GM10248 (cell line): ENCODE results near the gene LFNG.

Experiments
- CTCF ChIA-PET: fragments of 300-600 bp; sonication (Branson Sonifier 250); formaldehyde crosslinking; extraction: SDS; loops from one replicate; lab custom pipeline; 2021; ENCODE audit warnings: antibody characterized with exemption; lab: Yijun Ruan, JAX
- POLR2A ChIA-PET: fragments of 350-650 bp; sonication (Branson Sonifier 250); formaldehyde crosslinking; extraction: SDS; loops from one replicate; lab custom pipeline; 2020; ENCODE audit warnings: antibody characterized with exemption; lab: Yijun Ruan, JAX
- DNase-seq: peaks from one replicate; pipeline ENCODE4 v3.0.0; 2012; ENCODE audit errors: extremely low spot score
- CTCF ChIP-seq: IDR thresholded peaks from 2 replicates; pipeline ENCODE4 v1.5.1; 2012; ENCODE audit warnings: mild to moderate bottlenecking, low read depth; ENCODE audit errors: extremely low read depth, missing control alignments, control extremely low read depth

The LFNG gene

DNA sequence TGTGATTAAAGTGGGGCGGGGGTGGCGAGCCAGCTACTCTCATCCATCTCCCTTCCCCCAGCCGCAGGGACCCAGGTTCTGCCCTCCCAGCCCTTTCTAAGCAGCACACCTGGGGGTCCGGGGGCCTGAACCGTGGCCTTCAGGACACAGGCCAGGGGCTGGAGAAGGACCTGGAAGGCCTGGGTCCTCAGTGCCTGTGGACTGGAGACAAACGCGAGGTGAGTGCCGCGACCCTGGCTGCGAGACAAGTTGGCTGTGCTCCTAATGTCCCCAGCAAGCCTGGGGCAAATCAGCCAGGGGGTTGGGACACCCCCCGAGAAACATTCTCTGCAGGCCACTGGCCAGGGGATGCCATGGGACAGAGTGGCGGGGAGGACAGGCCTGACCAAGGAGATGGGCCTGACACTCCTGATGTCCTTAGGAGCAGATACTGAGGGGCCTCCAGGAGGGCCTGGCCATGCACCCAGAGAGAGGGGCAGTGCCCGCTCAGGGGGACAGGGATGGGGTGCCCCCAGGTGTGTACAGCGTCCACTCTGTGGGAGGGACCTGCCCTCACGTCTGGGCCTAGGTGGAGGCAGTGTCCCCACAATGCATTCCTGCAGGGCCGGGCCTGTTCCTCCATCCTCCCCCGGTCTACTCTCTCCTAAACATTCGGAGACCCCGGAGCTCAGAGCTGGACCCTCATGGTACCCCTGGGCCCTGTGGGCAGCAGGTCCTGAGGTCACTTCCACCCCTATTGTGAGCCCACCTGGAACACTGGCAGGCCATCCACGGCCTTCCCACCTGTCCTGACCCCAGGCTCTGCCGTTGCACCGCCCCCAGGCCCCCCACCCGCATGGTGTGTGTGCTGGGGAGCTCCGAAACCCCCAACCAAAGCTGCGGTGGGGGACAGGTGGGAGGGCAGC is 22.7 kb downstream of the LFNG start:
- TF ChIP-seq CTCF, result no peak
- POLR2A ChIA-PET, result no interaction called here
- CTCF ChIA-PET, result interaction anchor here (1.0 kb wide), 1 partner anchor 12 kb away, joined by 3 read pairs; no protein-coding TSS in a partner anchor
- no peak for DNase-seq

GRCh38 chr7:2542916-2543871 is 23.6 kb downstream of the LFNG start:
- ChIA-PET POLR2A (interaction anchor here (0.6 kb wide), 1 partner anchor 16 kb away, joined by 5 read pairs; no protein-coding TSS in a partner anchor), CTCF (interaction anchor here (1.0 kb wide), 1 partner anchor 11 kb away, joined by 3 read pairs; no protein-coding TSS in a partner anchor)
- no peak for DNase-seq
- TF ChIP-seq CTCF, result no peak

GRCh38 chr7:2544541-2545188 is 25.1 kb downstream of the LFNG start:
- ChIA-PET CTCF (no interaction called here), POLR2A (no interaction called here)
- no peak for DNase-seq
- TF ChIP-seq CTCF, result no peak

DNA sequence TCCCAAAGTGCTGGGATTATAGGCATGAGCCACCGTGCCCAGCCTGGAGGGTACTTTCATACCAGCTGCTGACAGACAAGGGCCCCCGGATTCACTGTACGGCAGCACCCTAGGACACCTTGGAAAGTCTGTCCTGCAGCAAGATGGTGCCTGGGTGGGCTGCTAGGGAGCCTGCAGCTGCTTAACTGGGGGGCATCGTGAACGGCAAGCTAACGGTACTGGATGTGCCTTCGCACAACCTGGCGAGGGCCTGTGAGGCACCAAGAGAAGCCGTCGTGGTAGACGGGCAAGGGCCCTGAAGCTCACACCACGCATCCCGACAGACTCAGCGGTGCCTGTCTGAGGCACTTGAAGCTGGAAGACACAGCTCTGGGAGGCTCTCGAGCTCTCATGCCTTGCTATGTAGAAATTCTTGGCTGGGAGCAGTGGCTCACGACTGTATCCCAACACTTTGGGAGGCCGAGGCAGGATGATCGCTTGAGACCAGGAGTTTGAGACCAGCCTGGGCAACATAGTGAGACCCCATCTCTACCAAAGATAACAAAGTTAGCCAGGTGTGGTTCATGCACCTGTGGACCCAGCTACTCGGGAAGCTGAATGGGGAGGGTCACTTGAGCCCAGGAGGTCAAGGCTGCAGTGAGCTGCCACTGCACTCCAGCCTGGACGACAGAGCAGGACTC is 26.3 kb downstream of the LFNG start:
- ChIA-PET CTCF (no interaction called here), POLR2A (no interaction called here)
- no peak for TF ChIP-seq CTCF
- DNase-seq, result no peak

DNA sequence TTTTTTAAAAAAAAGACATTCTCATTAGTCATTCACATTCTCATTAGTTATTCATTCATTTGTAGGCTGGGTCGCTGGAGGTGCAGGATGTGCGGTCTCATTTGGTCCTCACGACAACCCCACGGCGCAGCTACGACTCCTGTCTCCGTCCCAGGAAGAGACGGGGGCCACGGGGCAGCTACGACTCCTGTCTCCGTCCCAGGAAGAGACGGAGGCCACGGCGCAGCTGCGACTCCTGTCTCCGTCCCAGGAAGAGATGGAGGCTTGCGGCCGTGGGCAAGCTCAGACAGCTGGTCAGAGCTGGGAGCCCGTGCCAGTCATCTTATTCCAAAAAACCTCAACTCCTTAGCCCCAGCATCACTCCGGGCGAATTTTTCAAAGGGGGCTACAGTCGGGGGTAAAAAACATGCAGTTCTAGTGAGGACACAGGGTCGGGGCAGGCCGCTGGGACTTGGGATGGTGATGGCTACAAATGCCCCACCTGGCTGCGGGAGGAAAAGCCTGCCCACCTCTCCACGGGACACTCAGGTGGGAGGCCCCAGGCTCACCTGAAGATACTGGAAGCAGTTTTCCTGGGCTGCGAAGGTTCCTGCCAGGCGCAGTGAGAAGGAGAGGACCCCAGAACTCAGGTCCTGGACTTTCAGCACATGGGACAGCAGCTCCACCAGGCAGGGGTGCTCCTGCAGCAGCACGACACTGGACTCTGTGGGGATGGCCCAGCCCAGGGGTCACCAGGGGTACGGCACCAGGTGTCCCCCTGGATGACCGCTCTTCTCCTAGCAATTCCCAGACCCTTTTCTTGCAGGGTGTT is 27.4 kb downstream of the LFNG start:
- CTCF ChIA-PET, result no interaction called here
- no peak for TF ChIP-seq CTCF
- POLR2A ChIA-PET, result no interaction called here
- no peak for DNase-seq
